Measurements from ENCODE around the gene C2CD4A.

GRCh38 chr15:62093809-62094208 lies 27.0 kb downstream of the C2CD4A start:
- TF ChIP-seq, protein P1, sequence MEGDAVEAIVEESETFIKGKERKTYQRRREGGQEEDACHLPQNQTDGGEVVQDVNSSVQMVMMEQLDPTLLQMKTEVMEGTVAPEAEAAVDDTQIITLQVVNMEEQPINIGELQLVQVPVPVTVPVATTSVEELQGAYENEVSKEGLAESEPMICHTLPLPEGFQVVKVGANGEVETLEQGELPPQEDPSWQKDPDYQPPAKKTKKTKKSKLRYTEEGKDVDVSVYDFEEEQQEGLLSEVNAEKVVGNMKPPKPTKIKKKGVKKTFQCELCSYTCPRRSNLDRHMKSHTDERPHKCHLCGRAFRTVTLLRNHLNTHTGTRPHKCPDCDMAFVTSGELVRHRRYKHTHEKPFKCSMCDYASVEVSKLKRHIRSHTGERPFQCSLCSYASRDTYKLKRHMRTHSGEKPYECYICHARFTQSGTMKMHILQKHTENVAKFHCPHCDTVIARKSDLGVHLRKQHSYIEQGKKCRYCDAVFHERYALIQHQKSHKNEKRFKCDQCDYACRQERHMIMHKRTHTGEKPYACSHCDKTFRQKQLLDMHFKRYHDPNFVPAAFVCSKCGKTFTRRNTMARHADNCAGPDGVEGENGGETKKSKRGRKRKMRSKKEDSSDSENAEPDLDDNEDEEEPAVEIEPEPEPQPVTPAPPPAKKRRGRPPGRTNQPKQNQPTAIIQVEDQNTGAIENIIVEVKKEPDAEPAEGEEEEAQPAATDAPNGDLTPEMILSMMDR (IDR thresholded peaks at IDR 0.05) = no peak
- no peak for TF ChIP-seq POLR2A (IDR thresholded peaks at IDR 0.05)

Measured in adrenal gland (tissue), 5 donors.